ENCODE measurements around the gene UST. TPM values are rescaled to one million over a fixed set of nuclear protein-coding genes. Genes with fewer than 3 reads are reported as not detected.

The UST gene
- polyA plus RNA-seq, 1 donor from 2014 or later, result 7.5 TPM

DNA sequence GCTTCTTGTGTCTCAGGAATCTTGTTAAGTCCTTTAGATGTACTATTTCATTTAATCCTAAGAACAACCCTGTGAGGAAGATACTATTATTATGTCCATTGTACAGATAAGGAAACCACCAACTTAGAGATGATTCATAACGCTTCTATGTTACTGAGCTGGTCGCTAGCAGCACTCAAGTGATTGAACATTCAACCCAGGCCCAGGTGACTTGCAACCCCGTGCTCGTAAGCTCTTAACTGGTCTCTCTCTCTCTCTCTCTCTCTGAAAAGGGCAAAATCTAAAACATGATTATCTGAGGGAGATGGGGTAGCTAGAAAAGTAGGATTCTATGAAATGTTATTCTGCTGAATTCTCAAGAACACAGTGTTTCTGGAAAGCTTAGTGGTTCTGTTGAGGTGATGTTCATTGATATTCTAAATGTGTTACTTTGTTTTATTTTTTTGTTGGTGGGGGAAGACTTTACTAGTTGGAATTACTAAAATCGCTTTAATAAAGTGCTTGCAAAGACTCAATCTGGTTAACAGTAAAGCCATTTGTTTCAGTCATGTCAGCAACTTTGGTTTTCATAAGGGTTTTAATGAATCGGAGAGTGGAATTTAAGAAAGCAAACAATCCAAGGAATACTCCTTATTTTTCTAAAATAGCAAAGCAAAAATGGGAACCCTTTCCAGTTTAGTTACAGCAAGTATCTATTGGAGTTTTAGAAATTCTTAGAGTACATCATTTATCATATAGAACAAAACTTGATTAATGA lies 305.7 kb downstream of the UST start:
- H2AFZ ChIP-seq (ENCODE audit: low read depth, low read length), result no peak overlapping the region
- H3K9me2 ChIP-seq (ENCODE audit: insufficient read depth, low read length), result no peaks in the 10 kb centered on the region
- H3K9ac ChIP-seq (ENCODE audit: low read length), result no peak overlapping the region
- no peaks in the 10 kb centered on the region for H3F3A ChIP-seq (ENCODE audit: insufficient read depth, low read length, poor library complexity, severe bottlenecking)
- TF ChIP-seq POLR2AphosphoS5 (IDR thresholded peaks at IDR 0.05) (no peak), RAD21 (conservative IDR thresholded peaks at IDR 0.05) (no peak)
- no peaks in the 10 kb centered on the region for H3K36me3 ChIP-seq (ENCODE audit: insufficient read depth, low read length)
- H3K4me2 ChIP-seq (ENCODE audit: low read length), result no peak overlapping the region
- H4K20me1 ChIP-seq (ENCODE audit: insufficient read depth), result no peaks in the 10 kb centered on the region
- H3K4me3 ChIP-seq (ENCODE audit: low read length), result no peak overlapping the region
- H3K27ac ChIP-seq (ENCODE audit: low read length), result no peak overlapping the region
- no peaks in the 10 kb centered on the region for H3K27me3 ChIP-seq (ENCODE audit: insufficient read depth, low read depth, low read length)
- H3K79me2 ChIP-seq (replicated peaks; ENCODE audit: insufficient read depth, low read length), result no peaks in the 10 kb centered on the region
- H3K9me3 ChIP-seq (ENCODE audit: low read length), result no peaks in the 10 kb centered on the region

DNA sequence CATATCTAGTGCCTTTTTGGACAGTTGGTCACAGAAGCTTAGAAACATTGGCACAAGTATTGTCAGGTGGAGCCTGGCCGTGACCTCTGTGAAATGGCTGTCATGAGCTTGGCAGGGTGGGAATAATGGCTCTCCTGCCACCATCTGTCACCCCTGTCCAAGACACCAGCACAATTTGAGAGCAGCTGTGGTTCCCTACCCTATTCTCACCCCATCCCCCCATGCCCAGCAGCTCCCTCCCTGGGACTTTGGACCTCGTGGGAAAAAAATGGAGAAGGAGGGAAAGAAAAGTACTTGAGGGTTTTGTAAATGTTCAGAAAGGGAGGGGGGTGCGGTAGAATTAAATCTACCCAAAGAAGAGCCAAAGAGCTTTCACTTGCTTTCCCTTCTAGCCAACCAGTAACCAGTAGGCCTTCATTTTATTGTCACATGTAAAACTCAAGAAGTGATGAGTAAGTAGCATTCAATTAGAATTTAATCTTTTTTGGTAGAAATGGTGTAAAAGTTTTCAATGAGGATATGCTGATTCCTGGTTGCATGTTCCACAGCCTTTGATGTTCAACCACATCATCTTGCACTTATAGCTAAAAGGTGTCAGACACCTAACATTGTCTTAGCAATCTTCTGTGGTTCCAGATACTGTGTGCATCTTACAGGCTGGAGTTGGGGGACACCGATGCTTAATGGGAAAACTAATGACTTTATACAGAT lies 307.2 kb downstream of the UST start:
- no peaks in the 10 kb centered on the region for H4K20me1 ChIP-seq (ENCODE audit: insufficient read depth)
- H3K9me2 ChIP-seq (ENCODE audit: insufficient read depth, low read length), result no peaks in the 10 kb centered on the region
- no peaks in the 10 kb centered on the region for H3K36me3 ChIP-seq (ENCODE audit: insufficient read depth, low read length)
- H3K27ac ChIP-seq (ENCODE audit: low read length), result no peak overlapping the region
- no peak overlapping the region for H3K4me3 ChIP-seq (ENCODE audit: low read length)
- no peak overlapping the region for H3K4me2 ChIP-seq (ENCODE audit: low read length)
- H3F3A ChIP-seq (ENCODE audit: insufficient read depth, low read length, poor library complexity, severe bottlenecking), result no peaks in the 10 kb centered on the region
- no peak for TF ChIP-seq MXI1 (conservative IDR thresholded peaks at IDR 0.05; ENCODE audit: poor library complexity, severe bottlenecking)
- no peak for TF ChIP-seq POLR2AphosphoS5 (IDR thresholded peaks at IDR 0.05)
- TF ChIP-seq, protein P1, sequence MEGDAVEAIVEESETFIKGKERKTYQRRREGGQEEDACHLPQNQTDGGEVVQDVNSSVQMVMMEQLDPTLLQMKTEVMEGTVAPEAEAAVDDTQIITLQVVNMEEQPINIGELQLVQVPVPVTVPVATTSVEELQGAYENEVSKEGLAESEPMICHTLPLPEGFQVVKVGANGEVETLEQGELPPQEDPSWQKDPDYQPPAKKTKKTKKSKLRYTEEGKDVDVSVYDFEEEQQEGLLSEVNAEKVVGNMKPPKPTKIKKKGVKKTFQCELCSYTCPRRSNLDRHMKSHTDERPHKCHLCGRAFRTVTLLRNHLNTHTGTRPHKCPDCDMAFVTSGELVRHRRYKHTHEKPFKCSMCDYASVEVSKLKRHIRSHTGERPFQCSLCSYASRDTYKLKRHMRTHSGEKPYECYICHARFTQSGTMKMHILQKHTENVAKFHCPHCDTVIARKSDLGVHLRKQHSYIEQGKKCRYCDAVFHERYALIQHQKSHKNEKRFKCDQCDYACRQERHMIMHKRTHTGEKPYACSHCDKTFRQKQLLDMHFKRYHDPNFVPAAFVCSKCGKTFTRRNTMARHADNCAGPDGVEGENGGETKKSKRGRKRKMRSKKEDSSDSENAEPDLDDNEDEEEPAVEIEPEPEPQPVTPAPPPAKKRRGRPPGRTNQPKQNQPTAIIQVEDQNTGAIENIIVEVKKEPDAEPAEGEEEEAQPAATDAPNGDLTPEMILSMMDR (IDR thresholded peaks at IDR 0.05; ENCODE audit: poor library complexity, severe bottlenecking), result no peak
- no peak for TF ChIP-seq TAF1 (IDR thresholded peaks at IDR 0.05; ENCODE audit: low read depth)
- no peak for TF ChIP-seq SMC3 (conservative IDR thresholded peaks at IDR 0.05; ENCODE audit: poor library complexity)
- no peak for TF ChIP-seq EP300 (conservative IDR thresholded peaks at IDR 0.05; ENCODE audit: poor library complexity, severe bottlenecking)
- TF ChIP-seq, protein P2, sequence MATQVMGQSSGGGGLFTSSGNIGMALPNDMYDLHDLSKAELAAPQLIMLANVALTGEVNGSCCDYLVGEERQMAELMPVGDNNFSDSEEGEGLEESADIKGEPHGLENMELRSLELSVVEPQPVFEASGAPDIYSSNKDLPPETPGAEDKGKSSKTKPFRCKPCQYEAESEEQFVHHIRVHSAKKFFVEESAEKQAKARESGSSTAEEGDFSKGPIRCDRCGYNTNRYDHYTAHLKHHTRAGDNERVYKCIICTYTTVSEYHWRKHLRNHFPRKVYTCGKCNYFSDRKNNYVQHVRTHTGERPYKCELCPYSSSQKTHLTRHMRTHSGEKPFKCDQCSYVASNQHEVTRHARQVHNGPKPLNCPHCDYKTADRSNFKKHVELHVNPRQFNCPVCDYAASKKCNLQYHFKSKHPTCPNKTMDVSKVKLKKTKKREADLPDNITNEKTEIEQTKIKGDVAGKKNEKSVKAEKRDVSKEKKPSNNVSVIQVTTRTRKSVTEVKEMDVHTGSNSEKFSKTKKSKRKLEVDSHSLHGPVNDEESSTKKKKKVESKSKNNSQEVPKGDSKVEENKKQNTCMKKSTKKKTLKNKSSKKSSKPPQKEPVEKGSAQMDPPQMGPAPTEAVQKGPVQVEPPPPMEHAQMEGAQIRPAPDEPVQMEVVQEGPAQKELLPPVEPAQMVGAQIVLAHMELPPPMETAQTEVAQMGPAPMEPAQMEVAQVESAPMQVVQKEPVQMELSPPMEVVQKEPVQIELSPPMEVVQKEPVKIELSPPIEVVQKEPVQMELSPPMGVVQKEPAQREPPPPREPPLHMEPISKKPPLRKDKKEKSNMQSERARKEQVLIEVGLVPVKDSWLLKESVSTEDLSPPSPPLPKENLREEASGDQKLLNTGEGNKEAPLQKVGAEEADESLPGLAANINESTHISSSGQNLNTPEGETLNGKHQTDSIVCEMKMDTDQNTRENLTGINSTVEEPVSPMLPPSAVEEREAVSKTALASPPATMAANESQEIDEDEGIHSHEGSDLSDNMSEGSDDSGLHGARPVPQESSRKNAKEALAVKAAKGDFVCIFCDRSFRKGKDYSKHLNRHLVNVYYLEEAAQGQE (IDR thresholded peaks at IDR 0.05; ENCODE audit: borderline replicate concordance), result no peak
- TF ChIP-seq EZH2 (IDR thresholded peaks at IDR 0.05; ENCODE audit: borderline replicate concordance, insufficient read depth, low read length, poor library complexity, severe bottlenecking), result no peak
- TF ChIP-seq RAD21 (conservative IDR thresholded peaks at IDR 0.05), result no peak
- no peak overlapping the region for H2AFZ ChIP-seq (ENCODE audit: low read depth, low read length)
- H3K9me3 ChIP-seq (ENCODE audit: low read length), result no peaks in the 10 kb centered on the region
- H3K79me2 ChIP-seq (replicated peaks; ENCODE audit: insufficient read depth, low read length), result no peaks in the 10 kb centered on the region
- H3K27me3 ChIP-seq (ENCODE audit: insufficient read depth, low read depth, low read length), result no peaks in the 10 kb centered on the region
- H3K9ac ChIP-seq (ENCODE audit: low read length), result no peak overlapping the region
